ENCODE results near the gene CACNA1S. TPM values are rescaled to one million over a fixed set of nuclear protein-coding genes. Genes with fewer than 3 reads are reported as not detected.

CACNA1S gene
- total and polyA plus RNA-seq, 8 donors: under 0.01 TPM; not detected in 7

GRCh38 chr1:201115390-201115937 is 3.2 kb upstream of the CACNA1S start:
- no peak for TF ChIP-seq CTCF (IDR thresholded peaks at IDR 0.05)
- peaks cover 0 to 6% (median 2%) of the 10 kb centered on the region in 3 donors for H3K4me1 ChIP-seq
- no peaks in the 10 kb centered on the region for H3K9me3 ChIP-seq
- FAIRE-seq (no peak), DNase-seq (no peak), ATAC-seq (no peak)
- H3K4me3 ChIP-seq: peak overlapping the region in 2 of 4 donors; percentile 53 to 62
- no peaks in the 10 kb centered on the region for H3K27me3 ChIP-seq
- no peaks in the 10 kb centered on the region for H3K36me3 ChIP-seq
- WGBS, 2 donors: 97 to 98% methylated on average over 25 of the region's 25 CpGs
- H3K27ac ChIP-seq: no peak overlapping the region
- intact Hi-C loops (cut with DNase I): loop anchor here in 1 of 3 donors (10.0 kb wide), 1 partner anchor 141 kb away; no protein-coding TSS in a partner anchor

- TF ChIP-seq CTCF (IDR thresholded peaks at IDR 0.05): peak; percentile 67 to 75 (median 72)
- H3K4me1 ChIP-seq: peaks cover 0 to 6% (median 2%) of the 10 kb centered on the region in 3 donors
- WGBS, 2 donors: 7 to 15% methylated on average over 70 to 88 of the region's 88 CpGs
- H3K36me3 ChIP-seq: no peaks in the 10 kb centered on the region
- no peaks in the 10 kb centered on the region for H3K27me3 ChIP-seq
- H3K4me3 ChIP-seq: peak overlapping the region; percentile 31 to 74 (median 58)
- ATAC-seq (peak; percentile 94 to 98 (median 98)), DNase-seq (peak; percentile 88 to 96 (median 92)), FAIRE-seq (no peak)
- intact Hi-C loops (cut with DNase I): loop anchor here in 2 of 3 donors (5.0 to 10.0 kb wide), 2 partner anchors 140 to 142 kb away; no protein-coding TSS in a partner anchor
- H3K27ac ChIP-seq: peak overlapping the region in 3 of 4 donors; percentile 56 to 82 (median 72)
- H3K9me3 ChIP-seq: no peaks in the 10 kb centered on the region
Observed at GRCh38 chr1:201114245-201115131, 2.3 kb upstream of the CACNA1S start.

DNA sequence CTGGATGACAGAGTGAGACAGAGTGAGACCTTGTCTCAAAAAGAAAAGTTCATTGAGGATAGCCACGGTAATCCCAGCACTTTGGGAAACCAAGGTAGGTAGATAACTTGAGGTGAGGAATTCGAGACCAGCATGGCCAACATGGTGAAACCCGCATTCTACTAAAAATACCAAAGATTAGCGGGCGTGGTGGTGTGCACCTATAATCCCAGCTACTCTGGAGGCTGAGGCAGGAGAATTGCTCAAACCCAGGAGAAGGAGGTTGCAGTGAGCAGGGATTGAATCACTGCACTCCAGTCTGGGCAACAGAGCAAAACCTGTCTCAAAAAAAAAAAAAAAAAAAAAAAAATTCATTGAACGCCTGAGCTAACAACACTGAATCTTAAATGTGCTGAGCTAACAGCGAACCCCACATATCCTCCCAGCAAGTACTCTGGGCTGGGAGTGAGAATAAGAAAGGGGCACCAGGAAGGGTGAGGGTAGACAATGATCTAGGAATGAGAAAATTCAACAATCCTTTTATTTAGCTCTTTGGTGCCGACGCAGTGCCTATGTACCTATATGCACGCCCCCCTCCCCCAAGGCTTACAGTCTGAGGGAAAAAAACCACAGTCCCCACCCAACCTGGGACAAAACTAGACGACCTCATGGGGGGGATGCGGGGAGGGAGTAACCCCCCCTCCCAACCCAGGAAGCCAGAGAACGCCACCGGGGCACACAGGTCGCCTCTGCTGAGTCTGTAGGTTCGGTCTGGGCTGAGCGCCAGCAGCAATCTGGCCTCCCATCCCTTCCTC is 1.4 kb upstream of the CACNA1S start:
- H3K4me3 ChIP-seq: peak overlapping the region in 3 of 4 donors; percentile 53 to 74 (median 62)
- H3K4me1 ChIP-seq: peaks cover 0 to 6% (median 2%) of the 10 kb centered on the region in 3 donors
- no peaks in the 10 kb centered on the region for H3K27me3 ChIP-seq
- peak overlapping the region in 1 of 4 donors; percentile 82 for H3K27ac ChIP-seq
- intact Hi-C loops (cut with DNase I): loop anchor here in 2 of 3 donors (5.0 to 10.0 kb wide), 2 partner anchors 139 to 141 kb away; no protein-coding TSS in a partner anchor
- no peak for TF ChIP-seq CTCF (IDR thresholded peaks at IDR 0.05)
- no peak for FAIRE-seq
- WGBS, 2 donors: 33 to 37% methylated on average over 17 of the region's 17 CpGs
- H3K9me3 ChIP-seq: no peaks in the 10 kb centered on the region
- no peak for ATAC-seq
- no peaks in the 10 kb centered on the region for H3K36me3 ChIP-seq
- no peak for DNase-seq

- H3K27me3 ChIP-seq: no peaks in the 10 kb centered on the region
- DNase-seq: no peak
- intact Hi-C loops (cut with DNase I): loop anchor here in 2 of 3 donors (5.0 to 10.0 kb wide), 2 partner anchors 138 to 141 kb away; no protein-coding TSS in a partner anchor
- TF ChIP-seq CTCF (IDR thresholded peaks at IDR 0.05): no peak
- H3K36me3 ChIP-seq: no peaks in the 10 kb centered on the region
- H3K4me1 ChIP-seq: peaks cover 0 to 6% (median 2%) of the 10 kb centered on the region in 3 donors
- FAIRE-seq: no peak
- H3K4me3 ChIP-seq: no peak overlapping the region
- no peak for ATAC-seq
- WGBS, 2 donors: 79 to 80% methylated on average over 3 of the region's 3 CpGs
- no peak overlapping the region for H3K27ac ChIP-seq
- H3K9me3 ChIP-seq: no peaks in the 10 kb centered on the region
Observed at GRCh38 chr1:201112926-201113325, 700 bp upstream of the CACNA1S start.

Measured in pancreas (tissue), 10 donors.